Activated naive CD4-positive, alpha-beta T cell treated with Interleukin-2 at 50 U/mL for 16 hours (primary cell): Measurements from ENCODE around the gene ACLY.

Experiments
- DNase-seq: peaks from one replicate; pipeline ENCODE4 v3.0.0-alpha.2; 2020

ACLY gene

GRCh38 chr17:41823580-41823979 lies 95.2 kb downstream of the ACLY start:
- no peak for DNase-seq

GRCh38 chr17:41823141-41823524 lies 95.6 kb downstream of the ACLY start:
- DNase-seq: no peak

DNA sequence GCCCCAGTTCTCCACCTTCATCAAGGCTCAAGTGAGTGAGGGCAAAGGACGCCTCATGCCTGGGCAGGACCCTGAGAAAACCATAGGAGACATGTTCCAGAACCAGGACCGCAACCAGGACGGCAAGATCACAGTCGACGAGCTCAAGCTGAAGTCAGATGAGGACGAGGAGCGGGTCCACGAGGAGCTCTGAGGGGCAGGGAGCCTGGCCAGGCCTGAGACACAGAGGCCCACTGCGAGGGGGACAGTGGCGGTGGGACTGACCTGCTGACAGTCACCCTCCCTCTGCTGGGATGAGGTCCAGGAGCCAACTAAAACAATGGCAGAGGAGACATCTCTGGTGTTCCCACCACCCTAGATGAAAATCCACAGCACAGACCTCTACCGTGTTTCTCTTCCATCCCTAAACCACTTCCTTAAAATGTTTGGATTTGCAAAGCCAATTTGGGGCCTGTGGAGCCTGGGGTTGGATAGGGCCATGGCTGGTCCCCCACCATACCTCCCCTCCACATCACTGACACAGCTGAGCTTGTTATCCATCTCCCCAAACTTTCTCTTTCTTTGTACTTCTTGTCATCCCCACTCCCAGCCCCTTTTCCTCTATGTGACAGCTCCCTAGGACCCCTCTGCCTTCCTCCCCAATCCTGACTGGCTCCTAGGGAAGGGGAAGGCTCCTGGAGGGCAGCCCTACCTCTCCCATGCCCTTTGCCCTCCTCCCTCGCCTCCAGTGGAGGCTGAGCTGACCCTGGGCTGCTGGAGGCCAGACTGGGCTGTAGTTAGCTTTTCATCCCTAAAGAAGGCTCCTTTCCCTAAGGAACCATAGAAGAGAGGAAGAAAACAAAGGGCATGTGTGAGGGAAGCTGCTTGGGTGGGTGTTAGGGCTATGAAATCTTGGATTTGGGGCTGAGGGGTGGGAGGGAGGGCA lies 96.3 kb downstream of the ACLY start:
- no peak for DNase-seq

DNA sequence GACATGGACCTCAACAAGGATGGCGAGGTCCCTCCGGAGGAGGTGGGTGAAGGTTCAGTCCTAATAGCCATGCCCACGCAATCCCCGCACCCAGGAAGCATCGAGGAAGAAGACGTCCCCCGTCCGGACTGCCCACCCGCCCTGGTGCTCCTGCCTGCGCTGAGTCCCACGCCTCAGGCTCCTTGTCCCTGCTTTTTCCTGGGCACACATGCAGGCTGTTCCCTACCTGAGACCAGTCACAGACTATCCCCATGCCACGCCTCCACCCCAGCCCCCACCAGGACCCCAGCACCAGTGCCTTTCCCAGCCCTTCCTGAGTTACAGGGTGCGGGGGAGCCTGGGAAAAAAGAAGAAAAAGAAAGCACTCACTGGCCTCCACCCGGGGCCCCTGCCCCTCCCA lies 97.0 kb downstream of the ACLY start:
- DNase-seq: no peak

GRCh38 chr17:41818024-41818423 lies 100.7 kb downstream of the ACLY start:
- DNase-seq: no peak
